Ovary (tissue), 9 donors: ENCODE data around the gene MGST2. TPM values are rescaled to one million over a fixed set of nuclear protein-coding genes. Genes with fewer than 3 reads are reported as not detected.

ENCODE experiments used
- DNase-seq, 5 donors: peaks; one replicate each; pipeline ENCODE4 v3.0.0-alpha.2; 2019 to 2020
- H3K27ac ChIP-seq, 2 donors: fragments of 200-600 bp; one replicate each; pipeline versions ENCODE4 v1.5.1 to v1.8.0; 2019 to 2022
- H3K27me3 ChIP-seq: fragments of 200-600 bp; one replicate; pipeline ENCODE4 v1.8.0; 2022
- H3K36me3 ChIP-seq: fragments of 200-600 bp; sonication (generic); one replicate; pipeline ENCODE4 v1.5.1; 2019
- H3K4me1 ChIP-seq: one replicate; pipeline ENCODE4 v1.8.1; 2013; ENCODE audit warnings: mild to moderate bottlenecking, moderate library complexity; ENCODE audit not compliant: insufficient read depth
- H3K4me3 ChIP-seq: fragments of 200-600 bp; sonication (generic); one replicate; pipeline ENCODE4 v1.5.1; 2017
- H3K9me3 ChIP-seq, 2 donors: fragments of 200-600 bp in 1 of 2; sonication (generic) in 1 of 2; one replicate each; pipeline versions ENCODE4 v1.5.1 to v1.8.1; 2013 to 2019; ENCODE audit warnings: mild to moderate bottlenecking in 1 of 2, moderate library complexity in 1 of 2
- CTCF ChIP-seq, 3 donors: fragments of 450-650 bp in 2 of 3; fragments of 200-600 bp in 1 of 3; IDR thresholded peaks; one replicate each; pipeline versions ENCODE4 v1.5.1 to v1.8.0; 2016 to 2022; ENCODE audit warnings: antibody characterized with exemption in 3 of 3, mild to moderate bottlenecking in 1 of 3
- EP300 ChIP-seq: sonication (generic); formaldehyde crosslinking; IDR thresholded peaks from one replicate; pipeline ENCODE4 v1.6.1; 2017; ENCODE audit warnings: antibody characterized with exemption
- POLR2A ChIP-seq: fragments of 450-650 bp; IDR thresholded peaks from one replicate; pipeline ENCODE4 v1.6.1; 2017; ENCODE audit warnings: antibody characterized with exemption, mild to moderate bottlenecking, moderate library complexity
- WGBS, 3 donors: extraction: QIAGEN DNeasy Blood & Tissue Kit in 1 of 3; methylation state at CpG; one replicate each; pipeline versions ENCODE4 v1.1.5 to v1.1.7; 2013 to 2017; 5-methylcytosine and 5-hydroxymethylcytosine counted together
- intact Hi-C, 4 donors: fragments of 100-400 bp; cut with DNase I; formaldehyde crosslinking; loops; one replicate each; pipeline versions ENCODE4 v1.11.0 to v1.15.1; 2022 to 2023
- polyA plus RNA-seq, 2 donors: library from polyadenylated mRNA; stranded (reverse); fragments of 200-250 nt in 1 of 2; fragments of 350-450 nt in 1 of 2; fragmentation: Illumina TruSeq in 1 of 2; extraction: RNeasy Lipid Tissue Mini Kit (QIAGEN cat#74804) in 1 of 2; gene quantifications; one replicate each; pipeline ENCODE4 v1.2.3, GENCODE V29; 2013 to 2014
- total RNA-seq, 7 donors: library from RNA; depleted of rRNA in 2 of 7; stranded (reverse); fragments of >200 nt in 2 of 7; fragmentation: NEBNext Ultra II Directional in 3 of 7; extraction: Animal tissue kit (Norgen Biotek cat#: 25700) in 3 of 7; gene quantifications; one replicate each; pipeline versions ENCODE4 v1.1.0 to v1.2.4, GENCODE V29; 2016 to 2023
- donor health status: DM: no; HTN: no; CAD: no; lungs with moderate emphysema.
- donor health status: DM: no; HTN: no; CAD: no.
- donor health status: Bipolar disorder and iron deficiency.
- donor health status: DM: yes; HTN: yes; CAD: no.
- donor health status: DM: no; HTN: no; CAD: no.
- donor health status: DM: yes; HTN: yes; CAD: no.

Gene MGST2
- total and polyA plus RNA-seq, 9 donors: 14.5 to 76.5 (median 28.3) TPM

DNA sequence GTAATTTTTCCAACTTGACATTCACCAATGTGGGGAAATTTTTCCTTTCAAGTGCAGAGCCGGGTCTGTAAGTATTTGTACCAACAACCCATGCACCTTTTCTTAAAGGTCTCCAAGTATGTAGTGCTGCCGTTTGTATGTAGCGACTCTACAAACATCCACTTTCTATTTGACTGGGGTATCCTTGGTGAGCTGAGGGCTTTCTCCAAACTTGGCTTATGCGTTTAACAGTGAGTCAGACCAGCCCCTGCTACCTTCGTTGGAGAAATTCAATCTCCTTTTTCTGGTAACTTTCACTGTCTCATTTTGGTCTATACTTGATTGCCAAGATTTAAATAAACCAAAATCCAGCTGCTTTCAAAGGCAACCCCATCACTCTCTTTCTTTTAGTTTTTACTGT lies 34.9 kb downstream of the MGST2 start:
- no peaks in the 10 kb centered on the region for H3K9me3 ChIP-seq
- H3K4me3 ChIP-seq: no peak overlapping the region
- DNase-seq: no peak
- WGBS, 3 donors: 72 to 78% (median 76%) methylated on average over 5 of the region's 5 CpGs
- H3K36me3 ChIP-seq: no peaks in the 10 kb centered on the region
- no peak overlapping the region for H3K27ac ChIP-seq
- intact Hi-C loops: no loop called here
- H3K27me3 ChIP-seq: no peaks in the 10 kb centered on the region
- H3K4me1 ChIP-seq: no peaks in the 10 kb centered on the region
- no peak for TF ChIP-seq EP300
- no peak for TF ChIP-seq CTCF (IDR thresholded peaks at IDR 0.05)
- TF ChIP-seq POLR2A: no peak

DNA sequence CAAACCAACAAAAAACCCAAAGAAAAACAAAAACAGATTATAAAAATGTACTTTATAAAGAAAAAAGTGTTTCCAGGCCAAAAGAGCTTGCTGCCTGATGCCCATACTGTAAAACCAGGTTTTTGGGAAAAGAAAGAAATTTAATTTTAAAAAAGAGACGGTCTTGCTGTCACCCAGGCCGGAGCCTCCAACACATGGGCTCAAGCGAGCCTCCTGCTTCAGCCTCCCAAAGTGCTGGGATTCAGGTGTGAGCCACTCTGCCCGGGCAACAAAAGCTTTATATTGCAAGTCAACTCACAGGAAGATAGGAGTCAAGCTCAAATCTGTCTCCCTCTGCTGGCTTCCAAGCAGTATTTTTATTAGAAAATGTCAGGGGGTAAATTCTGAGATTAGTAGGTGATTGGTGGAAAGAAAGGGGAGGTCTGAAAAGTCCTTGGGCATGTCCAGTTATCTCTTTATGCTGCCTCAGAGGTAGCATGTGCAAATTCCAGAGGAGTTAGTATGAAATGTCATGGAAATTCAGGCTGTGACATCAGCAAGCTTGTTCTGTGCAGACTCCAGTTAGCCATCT lies 39.4 kb downstream of the MGST2 start:
- no peak for DNase-seq
- Histone ChIP-seq H3K4me1 (peaks cover 2% of the 10 kb centered on the region), H3K27me3 (no peaks in the 10 kb centered on the region), H3K9me3 (no peaks in the 10 kb centered on the region), H3K36me3 (no peaks in the 10 kb centered on the region), H3K4me3 (no peak overlapping the region), H3K27ac (no peak overlapping the region)
- TF ChIP-seq EP300: no peak
- no peak for TF ChIP-seq POLR2A
- TF ChIP-seq CTCF (IDR thresholded peaks at IDR 0.05): no peak
- intact Hi-C loops: no loop called here
- 96 to 97% (median 97%) methylated on average over 4 of the region's 4 CpGs for WGBS, 3 donors

DNA sequence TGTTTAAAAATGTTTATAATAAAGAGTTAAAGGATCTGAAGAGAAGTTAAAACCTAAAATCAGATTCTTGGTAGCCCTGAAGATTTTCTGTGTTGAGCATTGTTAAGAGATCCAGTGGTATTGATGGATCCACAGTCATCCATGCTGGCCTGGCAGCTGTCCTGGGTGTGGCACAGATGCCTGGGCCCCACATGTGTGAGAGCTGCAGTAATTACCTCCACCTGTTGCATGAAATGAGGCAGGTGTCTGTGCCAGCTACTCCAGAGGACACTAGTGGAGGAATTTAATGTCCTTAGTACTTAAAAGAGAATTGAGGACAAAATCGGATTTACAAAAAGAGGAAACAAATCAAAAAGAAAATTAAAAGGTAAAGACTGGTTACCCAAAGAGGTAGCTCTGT lies 44.0 kb downstream of the MGST2 start:
- H3K9me3 ChIP-seq: no peaks in the 10 kb centered on the region
- peaks cover 5% of the 10 kb centered on the region for H3K4me1 ChIP-seq
- H3K27me3 ChIP-seq: no peaks in the 10 kb centered on the region
- no peaks in the 10 kb centered on the region for H3K36me3 ChIP-seq
- intact Hi-C loops: no loop called here
- no peak overlapping the region for H3K27ac ChIP-seq
- DNase-seq: no peak
- TF ChIP-seq CTCF (IDR thresholded peaks at IDR 0.05) (no peak), POLR2A (no peak), EP300 (no peak)
- H3K4me3 ChIP-seq: no peak overlapping the region
- WGBS, 3 donors: 53 to 96% (median 90%) methylated on average over 1 of the region's 1 CpG

- intact Hi-C loops: no loop called here
- Histone ChIP-seq H3K27ac (no peak overlapping the region), H3K27me3 (no peaks in the 10 kb centered on the region), H3K4me1 (peaks cover 5% of the 10 kb centered on the region), H3K9me3 (no peaks in the 10 kb centered on the region), H3K4me3 (no peak overlapping the region), H3K36me3 (no peaks in the 10 kb centered on the region)
- TF ChIP-seq EP300 (no peak), CTCF (IDR thresholded peaks at IDR 0.05) (no peak), POLR2A (no peak)
- DNase-seq: no peak
- WGBS, 3 donors: 68 to 86% (median 79%) methylated on average over 2 of the region's 2 CpGs
Observed at GRCh38 chr4:139710073-139710472, 44.5 kb downstream of the MGST2 start.
